ENCODE results near the gene PCSK4.
"Not testable (repeated sequence)": the region's sequence is repeated elsewhere in the genome, so short reads cannot be mapped to it uniquely, and the experiment has no call there.

PCSK4 gene

GRCh38 chr19:1501200-1501595 is 11.0 kb upstream of the PCSK4 start:
- DNase-seq (ENCODE audit: extremely low read depth, low read depth): no peak

GRCh38 chr19:1499231-1499630 is 9.1 kb upstream of the PCSK4 start:
- DNase-seq (ENCODE audit: extremely low read depth, low read depth): not testable (repeated sequence)

More at GRCh38 chr19:1501200-1501595, 11.0 kb upstream of the PCSK4 start:
- TF ChIP-seq CTCF (IDR thresholded peaks at IDR 0.05; ENCODE audit: low read depth, low read length): no peak

GRCh38 chr19:1497578-1498235 is 7.6 kb upstream of the PCSK4 start:
- no peak for DNase-seq (ENCODE audit: extremely low read depth, low read depth)
- no peak for TF ChIP-seq CTCF (IDR thresholded peaks at IDR 0.05; ENCODE audit: low read depth, low read length)

GRCh38 chr19:1496714-1497577 is 6.8 kb upstream of the PCSK4 start:
- no peak for DNase-seq (ENCODE audit: extremely low read depth, low read depth)
- no peak for TF ChIP-seq CTCF (IDR thresholded peaks at IDR 0.05; ENCODE audit: low read depth, low read length)

- no peak for DNase-seq (ENCODE audit: extremely low read depth, low read depth)
- TF ChIP-seq CTCF (IDR thresholded peaks at IDR 0.05; ENCODE audit: low read depth, low read length): no peak
Observed at GRCh38 chr19:1495799-1496713, 5.9 kb upstream of the PCSK4 start.

- DNase-seq (ENCODE audit: extremely low read depth, low read depth): no peak
- no peak for TF ChIP-seq CTCF (IDR thresholded peaks at IDR 0.05; ENCODE audit: low read depth, low read length)
Observed at GRCh38 chr19:1495051-1495798, 5.1 kb upstream of the PCSK4 start.
